Measurements from ENCODE around the gene PIP4K2A.

PIP4K2A gene

GRCh38 chr10:22736134-22736533 is 21.8 kb upstream of the PIP4K2A start:
- ChIA-PET CTCF (no interaction called here), POLR2A (no interaction called here)
- DNase-seq (ENCODE audit: extremely low spot score) = no peak
- TF ChIP-seq HDGF (IDR thresholded peaks at IDR 0.05; ENCODE audit: borderline replicate concordance) (no peak), TARDBP (IDR thresholded peaks at IDR 0.05) (no peak), NFRKB (IDR thresholded peaks at IDR 0.05) (no peak), PKNOX1 (IDR thresholded peaks at IDR 0.05) (no peak), FOXK2 (IDR thresholded peaks at IDR 0.05) (no peak), CTBP1 (IDR thresholded peaks at IDR 0.05; ENCODE audit: borderline replicate concordance) (no peak), BHLHE40 (IDR thresholded peaks at IDR 0.05; ENCODE audit: borderline replicate concordance) (no peak), SUZ12 (IDR thresholded peaks at IDR 0.05) (no peak), ARNT (IDR thresholded peaks at IDR 0.05) (no peak)

GRCh38 chr10:22733992-22734391 is 19.6 kb upstream of the PIP4K2A start:
- no peak for TF ChIP-seq LEF1 (IDR thresholded peaks at IDR 0.05; ENCODE audit: borderline replicate concordance)
- TF ChIP-seq BHLHE40 (IDR thresholded peaks at IDR 0.05; ENCODE audit: borderline replicate concordance) = no peak
- no peak for TF ChIP-seq HDGF (IDR thresholded peaks at IDR 0.05; ENCODE audit: borderline replicate concordance)
- TF ChIP-seq TARDBP (IDR thresholded peaks at IDR 0.05) = no peak
- no peak for TF ChIP-seq CTBP1 (IDR thresholded peaks at IDR 0.05; ENCODE audit: borderline replicate concordance)
- TF ChIP-seq FOXA1 (IDR thresholded peaks at IDR 0.05) = no peak
- TF ChIP-seq FOXK2 (IDR thresholded peaks at IDR 0.05) = no peak
- TF ChIP-seq SUZ12 (IDR thresholded peaks at IDR 0.05) = no peak
- TF ChIP-seq ZNF384 (IDR thresholded peaks at IDR 0.05) = no peak
- no peak for TF ChIP-seq SP1 (IDR thresholded peaks at IDR 0.05)
- TF ChIP-seq L3MBTL2 (conservative IDR thresholded peaks at IDR 0.05) = no peak
- TF ChIP-seq FOXM1 (IDR thresholded peaks at IDR 0.05; ENCODE audit: borderline replicate concordance) = no peak
- TF ChIP-seq NFRKB (IDR thresholded peaks at IDR 0.05) = no peak
- no peak for TF ChIP-seq PKNOX1 (IDR thresholded peaks at IDR 0.05)
- TF ChIP-seq ARNT (IDR thresholded peaks at IDR 0.05) = no peak
- DNase-seq (ENCODE audit: extremely low spot score) = no peak
- ChIA-PET CTCF (no interaction called here), POLR2A (no interaction called here)

- TF ChIP-seq FOXA1 (IDR thresholded peaks at IDR 0.05) (no peak), SP1 (IDR thresholded peaks at IDR 0.05) (no peak), SUZ12 (IDR thresholded peaks at IDR 0.05) (no peak), LEF1 (IDR thresholded peaks at IDR 0.05; ENCODE audit: borderline replicate concordance) (no peak), FOXM1 (IDR thresholded peaks at IDR 0.05; ENCODE audit: borderline replicate concordance) (no peak), TARDBP (IDR thresholded peaks at IDR 0.05) (no peak), FOXK2 (IDR thresholded peaks at IDR 0.05) (no peak), L3MBTL2 (conservative IDR thresholded peaks at IDR 0.05) (no peak), ARNT (IDR thresholded peaks at IDR 0.05) (no peak), NFRKB (IDR thresholded peaks at IDR 0.05) (no peak), BHLHE40 (IDR thresholded peaks at IDR 0.05; ENCODE audit: borderline replicate concordance) (no peak), PKNOX1 (IDR thresholded peaks at IDR 0.05) (no peak), ELF4 (IDR thresholded peaks at IDR 0.05) (no peak), HDGF (IDR thresholded peaks at IDR 0.05; ENCODE audit: borderline replicate concordance) (no peak), ZNF384 (IDR thresholded peaks at IDR 0.05) (no peak)
- peak; percentile 20 for DNase-seq (ENCODE audit: extremely low spot score)
- ChIA-PET CTCF (interaction anchor here (0.5 kb wide), 1 partner anchor 143 kb away, joined by 3 read pairs; no protein-coding TSS in a partner anchor), POLR2A (no interaction called here)
Observed at GRCh38 chr10:22727663-22728062, 13.3 kb upstream of the PIP4K2A start.

GRCh38 chr10:22727112-22727511 is 12.7 kb upstream of the PIP4K2A start:
- TF ChIP-seq HDGF (IDR thresholded peaks at IDR 0.05; ENCODE audit: borderline replicate concordance) (no peak), FOXK2 (IDR thresholded peaks at IDR 0.05) (no peak), TARDBP (IDR thresholded peaks at IDR 0.05) (no peak), ZNF384 (IDR thresholded peaks at IDR 0.05) (no peak), NFRKB (IDR thresholded peaks at IDR 0.05) (no peak), CTBP1 (IDR thresholded peaks at IDR 0.05; ENCODE audit: borderline replicate concordance) (no peak), SUZ12 (IDR thresholded peaks at IDR 0.05) (no peak)
- ChIA-PET POLR2A (no interaction called here), CTCF (interaction anchor here (0.8 kb wide), 1 partner anchor 15 kb away, joined by 3 read pairs; no protein-coding TSS in a partner anchor)
- no peak for DNase-seq (ENCODE audit: extremely low spot score)

- ChIA-PET POLR2A (no interaction called here), CTCF (no interaction called here)
Observed at GRCh38 chr10:22724773-22725172, 10.4 kb upstream of the PIP4K2A start.

GRCh38 chr10:22723783-22724182 is 9.4 kb upstream of the PIP4K2A start:
- TF ChIP-seq NFRKB (IDR thresholded peaks at IDR 0.05) (no peak), HDGF (IDR thresholded peaks at IDR 0.05; ENCODE audit: borderline replicate concordance) (no peak), LEF1 (IDR thresholded peaks at IDR 0.05; ENCODE audit: borderline replicate concordance) (no peak), FOXK2 (IDR thresholded peaks at IDR 0.05) (no peak), SUZ12 (IDR thresholded peaks at IDR 0.05) (no peak), SP1 (IDR thresholded peaks at IDR 0.05) (no peak), BHLHE40 (IDR thresholded peaks at IDR 0.05; ENCODE audit: borderline replicate concordance) (no peak), TARDBP (IDR thresholded peaks at IDR 0.05) (no peak), PKNOX1 (IDR thresholded peaks at IDR 0.05) (no peak)
- ChIA-PET CTCF (interaction anchor here (0.6 kb wide), 1 partner anchor 1390 kb away, joined by 4 read pairs; no protein-coding TSS in a partner anchor), POLR2A (no interaction called here)
- no peak for DNase-seq (ENCODE audit: extremely low spot score)

More at GRCh38 chr10:22724773-22725172, 10.4 kb upstream of the PIP4K2A start:
- no peak for TF ChIP-seq BHLHE40 (IDR thresholded peaks at IDR 0.05; ENCODE audit: borderline replicate concordance)
- no peak for TF ChIP-seq L3MBTL2 (conservative IDR thresholded peaks at IDR 0.05)
- DNase-seq (ENCODE audit: extremely low spot score) = no peak

Measured in HEK293T (cell line).